ENCODE results near the gene KIF1C. TPM values are rescaled to one million over a fixed set of nuclear protein-coding genes. Genes with fewer than 3 reads are reported as not detected.
A peak's percentile ranks its signal among the peaks of the same experiment; 100 is the strongest.
"Not testable (repeated sequence)": the region's sequence is repeated elsewhere in the genome, so short reads cannot be mapped to it uniquely, and the experiment has no call there.

The KIF1C gene
- total and polyA plus RNA-seq, 7 experiments from 2014 or later, result 3.0 to 46.5 (median 18.7) TPM

DNA sequence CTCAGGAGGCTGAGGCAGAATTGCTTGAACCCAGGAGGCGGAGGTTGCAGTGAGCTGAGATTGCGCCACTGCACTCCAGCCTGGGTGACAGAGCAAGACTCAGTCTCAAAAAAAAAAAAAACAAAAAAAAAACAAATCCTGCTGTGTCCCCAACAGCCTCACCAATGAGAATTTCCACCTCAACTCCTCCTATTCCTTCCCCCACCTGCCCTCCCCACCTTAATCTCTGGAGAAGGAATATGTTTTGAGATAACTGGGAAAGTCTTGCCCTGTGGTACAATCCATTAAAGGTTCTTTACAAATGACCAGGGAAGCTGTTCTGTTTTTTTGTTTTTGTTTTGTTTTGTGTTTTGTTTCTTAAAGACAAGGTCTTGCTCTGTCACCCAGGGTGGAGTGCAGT lies 32.4 kb downstream of the KIF1C start:
- ChIA-PET CTCF (interaction anchor here (0.9 to 8.9 kb wide), 9 partner anchors 14 to 121 kb away, joined by 3 to 118 read pairs (median 6); no protein-coding TSS in a partner anchor), POLR2A (interaction anchor here (0.6 to 4.3 kb wide), 12 partner anchors 12 to 206 kb away, joined by 3 to 18 read pairs (median 4); partner anchors contain the start of genes C17orf107, INCA1, KIF1C and RNF167)
- intact Hi-C loops (cut with micrococcal nuclease), result loop anchor here in 1 of 2 donors (2.0 to 5.0 kb wide), 2 partner anchors 19 to 43 kb away; partner anchors contain the start of gene CAMTA2
- H3K36me3 Mint-ChIP-seq; H3K27ac ChIP-seq (ENCODE audit: low read depth, low read length); H3K36me3 ChIP-seq (ENCODE audit: control insufficient read depth in 2 of 3, insufficient read depth in 3 of 3, low read length in 3 of 3); ATAC-seq; H3K27me3 Mint-ChIP-seq; DNase-seq; H3K4me3 ChIP-seq (ENCODE audit: low read length); H3K9me3 ChIP-seq (ENCODE audit: control insufficient read depth in 2 of 3, low read length in 3 of 3); H3K9me3 Mint-ChIP-seq; H3K27me3 ChIP-seq (ENCODE audit: control insufficient read depth in 2 of 2, insufficient read depth in 2 of 2, low read length in 2 of 2): not testable (repeated sequence)
- Mint-ChIP-seq H3K4me1 (peaks cover 5 to 29% (median 26%) of the 10 kb centered on the region in 7 donors), H3K4me3 (peak overlapping the region in 5 of 10 donors; percentile 79 to 89 (median 86)), H3K27ac (peak overlapping the region in 8 of 9 donors; percentile 45 to 94 (median 92))
- peaks cover 10 to 17% of the 10 kb centered on the region in 2 donors for H3K4me1 ChIP-seq (ENCODE audit: control insufficient read depth in 2 of 2, insufficient read depth in 2 of 2, low read length in 2 of 2)

DNA sequence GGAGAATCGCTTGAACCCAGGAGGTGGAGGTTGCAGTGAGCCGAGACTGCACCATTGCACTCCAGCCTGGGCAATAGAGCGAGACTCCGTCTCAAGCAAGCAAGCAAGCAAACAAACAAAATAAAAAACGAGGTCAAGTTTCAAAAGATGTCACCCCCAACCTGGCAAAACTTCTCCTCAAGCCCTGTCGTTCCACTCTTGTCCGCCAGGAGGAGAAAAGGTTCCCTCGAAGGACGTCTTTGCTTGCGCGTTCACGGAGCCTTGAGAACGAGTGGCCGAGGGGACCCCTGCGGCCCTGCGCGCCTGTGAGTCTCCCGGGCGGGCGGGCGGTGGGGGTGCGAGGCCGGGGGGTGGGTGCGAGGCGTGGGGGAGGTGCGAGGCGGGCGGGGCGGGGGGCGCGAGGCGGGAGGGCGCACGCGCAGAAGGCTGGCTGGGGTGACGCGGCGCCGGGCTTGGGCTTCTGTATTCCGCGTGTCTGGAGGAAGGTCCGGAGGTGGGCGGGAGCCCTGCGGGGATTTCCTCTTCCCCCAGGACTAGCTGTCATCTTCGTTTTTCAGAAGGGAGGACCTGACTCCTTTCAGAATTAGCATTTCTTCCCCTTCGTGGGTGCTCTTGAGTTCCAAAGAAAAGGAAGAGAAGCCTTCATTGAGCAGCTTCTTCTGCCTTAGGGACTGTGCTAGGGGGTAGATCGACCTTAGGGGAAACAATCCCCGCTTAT lies 33.8 kb downstream of the KIF1C start:
- peaks cover 0 to 4% (median 0%) of the 10 kb centered on the region in 5 donors for H3K27me3 Mint-ChIP-seq
- peak overlapping the region; percentile 79 for H3K27ac ChIP-seq (ENCODE audit: low read depth, low read length)
- H3K36me3 ChIP-seq (ENCODE audit: control insufficient read depth in 2 of 3, insufficient read depth in 3 of 3, low read length in 3 of 3), result no peaks in the 10 kb centered on the region
- POLR2A ChIA-PET, result interaction anchor here (0.6 to 4.3 kb wide), 13 partner anchors 9 to 92 kb away, joined by 3 to 22 read pairs (median 5); partner anchors contain the start of genes INCA1, KIF1C, RNF167 and SLC25A11
- H3K9me3 ChIP-seq (ENCODE audit: control insufficient read depth in 2 of 3, low read length in 3 of 3), result no peaks in the 10 kb centered on the region
- ATAC-seq (peak; percentile 90), DNase-seq (peak; percentile 61 to 85 (median 78))
- peak overlapping the region; percentile 89 to 95 (median 92) for H3K27ac Mint-ChIP-seq
- peak overlapping the region; percentile 56 for H3K4me3 ChIP-seq (ENCODE audit: low read length)
- no peaks in the 10 kb centered on the region for H3K27me3 ChIP-seq (ENCODE audit: control insufficient read depth in 2 of 2, insufficient read depth in 2 of 2, low read length in 2 of 2)
- peaks cover 10 to 17% of the 10 kb centered on the region in 2 donors for H3K4me1 ChIP-seq (ENCODE audit: control insufficient read depth in 2 of 2, insufficient read depth in 2 of 2, low read length in 2 of 2)
- H3K4me3 Mint-ChIP-seq, result peak overlapping the region; percentile 79 to 89 (median 86)
- peaks cover 5 to 29% (median 23%) of the 10 kb centered on the region in 7 donors for H3K4me1 Mint-ChIP-seq
- CTCF ChIA-PET, result interaction anchor here (0.5 to 8.9 kb wide), 9 partner anchors 14 to 51 kb away, joined by 3 to 118 read pairs (median 6); no protein-coding TSS in a partner anchor
- intact Hi-C loops (cut with micrococcal nuclease), result loop anchor here (1.0 to 5.0 kb wide), 7 partner anchors 17 to 122 kb away; partner anchors contain the start of genes INCA1 (in 2 of the 2), KIF1C (in 2 of the 2) and CAMTA2 (in 1 of the 2)
- no peaks in the 10 kb centered on the region for H3K9me3 Mint-ChIP-seq
- H3K36me3 Mint-ChIP-seq, result no peaks in the 10 kb centered on the region

DNA sequence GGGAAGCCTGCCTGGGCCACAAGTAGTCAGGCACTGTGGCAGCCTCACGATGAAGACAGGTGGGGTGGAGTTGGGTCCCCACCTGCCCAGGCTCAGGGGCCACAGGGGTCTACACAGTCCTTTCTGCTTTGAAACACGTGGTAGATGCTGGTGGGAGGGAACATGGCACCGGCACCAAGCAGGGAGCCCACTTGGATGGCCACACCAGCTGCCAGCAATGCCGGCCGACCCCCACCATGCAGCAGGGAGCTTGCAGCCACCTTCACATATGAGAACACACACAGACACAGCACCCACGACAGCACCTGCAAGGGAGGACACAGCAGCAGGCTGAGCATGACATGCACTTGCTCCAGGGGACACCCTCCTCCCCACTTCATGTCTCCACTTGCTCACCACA lies 35.1 kb downstream of the KIF1C start:
- Mint-ChIP-seq H3K9me3 (no peaks in the 10 kb centered on the region), H3K4me3 (peak overlapping the region in 2 of 10 donors; percentile 7 to 49), H3K4me1 (peaks cover 5 to 32% (median 23%) of the 10 kb centered on the region in 7 donors), H3K27ac (peak overlapping the region in 1 of 9 donors; percentile 28), H3K27me3 (peaks cover 0 to 7% (median 0%) of the 10 kb centered on the region in 5 donors), H3K36me3 (no peaks in the 10 kb centered on the region)
- DNase-seq (no peak), ATAC-seq (no peak)
- no peaks in the 10 kb centered on the region for H3K27me3 ChIP-seq (ENCODE audit: control insufficient read depth in 2 of 2, insufficient read depth in 2 of 2, low read length in 2 of 2)
- H3K4me3 ChIP-seq (ENCODE audit: low read length), result no peak overlapping the region
- H3K9me3 ChIP-seq (ENCODE audit: control insufficient read depth in 2 of 3, low read length in 3 of 3), result no peaks in the 10 kb centered on the region
- CTCF ChIA-PET, result interaction anchor here (1.1 to 8.9 kb wide), 4 partner anchors 17 to 52 kb away, joined by 3 to 118 read pairs (median 11); no protein-coding TSS in a partner anchor
- POLR2A ChIA-PET, result interaction anchor here (1.9 to 4.3 kb wide), 4 partner anchors 9 to 30 kb away, joined by 5 to 22 read pairs (median 14); no protein-coding TSS in a partner anchor
- H3K4me1 ChIP-seq (ENCODE audit: control insufficient read depth in 2 of 2, insufficient read depth in 2 of 2, low read length in 2 of 2), result peaks cover 10 to 17% of the 10 kb centered on the region in 2 donors
- no peak overlapping the region for H3K27ac ChIP-seq (ENCODE audit: low read depth, low read length)
- intact Hi-C loops (cut with micrococcal nuclease), result loop anchor here in 1 of 2 donors (5.0 kb wide), 1 partner anchor 46 kb away; the partner anchor contains the start of gene CAMTA2
- no peaks in the 10 kb centered on the region for H3K36me3 ChIP-seq (ENCODE audit: control insufficient read depth in 2 of 3, insufficient read depth in 3 of 3, low read length in 3 of 3)

DNA sequence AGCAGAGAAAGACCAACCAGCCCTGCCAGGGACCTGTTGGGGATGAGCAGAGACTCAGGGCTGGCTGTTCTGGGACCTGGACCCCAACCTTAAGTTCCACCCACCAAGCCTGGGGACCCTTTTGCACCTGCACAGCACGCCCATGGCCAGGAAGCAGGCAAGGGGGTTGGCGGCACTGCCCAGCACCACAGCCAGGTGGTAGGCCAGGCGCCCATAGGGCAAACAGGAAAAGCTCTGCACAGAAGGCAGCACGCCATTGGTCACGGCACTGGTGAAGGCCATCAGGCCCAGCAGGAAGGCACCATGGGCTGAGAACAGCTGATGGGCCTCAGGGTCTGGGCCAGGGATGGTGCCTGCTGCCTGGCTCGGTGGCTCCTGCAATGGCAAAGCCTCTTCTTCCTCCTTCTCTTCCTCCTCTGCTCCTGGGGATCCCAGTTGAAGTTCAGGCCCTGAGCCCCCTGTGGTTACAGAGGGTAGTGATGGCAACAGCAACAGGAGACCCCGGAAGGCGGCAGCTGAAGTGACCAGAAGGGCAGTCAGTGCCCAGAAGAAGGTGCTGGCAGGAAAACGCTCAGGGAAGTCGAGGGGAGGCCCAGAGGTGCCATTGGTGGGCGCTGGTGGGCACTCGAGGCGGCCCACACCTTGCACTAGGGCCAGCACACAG lies 35.7 kb downstream of the KIF1C start:
- peaks cover 0 to 7% (median 0%) of the 10 kb centered on the region in 5 donors for H3K27me3 Mint-ChIP-seq
- DNase-seq, result no peak
- intact Hi-C loops (cut with micrococcal nuclease), result loop anchor here in 1 of 2 donors (5.0 kb wide), 1 partner anchor 46 kb away; the partner anchor contains the start of gene CAMTA2

DNA sequence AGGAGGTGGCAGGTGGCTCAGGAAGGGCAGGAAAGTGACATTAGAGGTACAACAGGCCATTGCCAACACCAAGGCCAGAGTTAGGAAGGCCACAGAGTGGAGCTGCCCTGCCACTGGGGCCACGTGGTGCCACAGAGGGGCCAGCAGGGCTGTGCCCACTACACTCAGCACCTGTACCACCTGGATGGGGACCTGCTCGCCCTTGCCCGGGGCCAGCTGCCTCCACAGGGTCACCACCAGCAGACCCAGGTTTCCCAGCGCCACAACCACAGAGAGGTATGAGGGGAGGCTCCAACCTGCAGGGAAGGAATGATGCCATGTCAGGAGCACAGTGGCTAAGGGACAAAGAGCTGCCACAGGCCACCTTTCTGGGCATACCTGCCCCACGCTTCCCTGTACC lies 36.3 kb downstream of the KIF1C start:
- Histone ChIP-seq H3K27me3 (ENCODE audit: control insufficient read depth in 2 of 2, insufficient read depth in 2 of 2, low read length in 2 of 2) (no peaks in the 10 kb centered on the region), H3K4me3 (ENCODE audit: low read length) (no peak overlapping the region), H3K9me3 (ENCODE audit: control insufficient read depth in 2 of 3, low read length in 3 of 3) (no peaks in the 10 kb centered on the region), H3K27ac (ENCODE audit: low read depth, low read length) (no peak overlapping the region), H3K36me3 (ENCODE audit: control insufficient read depth in 2 of 3, insufficient read depth in 3 of 3, low read length in 3 of 3) (no peaks in the 10 kb centered on the region), H3K4me1 (ENCODE audit: control insufficient read depth in 2 of 2, insufficient read depth in 2 of 2, low read length in 2 of 2) (peaks cover 10 to 17% of the 10 kb centered on the region in 2 donors)
- ChIA-PET CTCF (interaction anchor here (0.7 to 8.9 kb wide), 3 partner anchors 11 to 618 kb away, joined by 3 to 118 read pairs (median 4); no protein-coding TSS in a partner anchor), POLR2A (interaction anchor here (1.1 to 4.3 kb wide), 2 partner anchors 15 to 28 kb away, joined by 5 to 18 read pairs; no protein-coding TSS in a partner anchor)
- Mint-ChIP-seq H3K4me3 (peak overlapping the region in 1 of 10 donors; percentile 20), H3K27ac (no peak overlapping the region), H3K27me3 (peaks cover 0 to 7% (median 0%) of the 10 kb centered on the region in 5 donors), H3K36me3 (no peaks in the 10 kb centered on the region), H3K9me3 (no peaks in the 10 kb centered on the region), H3K4me1 (peaks cover 5 to 32% (median 22%) of the 10 kb centered on the region in 7 donors)
- intact Hi-C loops (cut with micrococcal nuclease), result loop anchor here in 1 of 2 donors (5.0 kb wide), 1 partner anchor 47 kb away; the partner anchor contains the start of gene CAMTA2
- no peak for DNase-seq
- ATAC-seq, result no peak

More for the DNA sequence above, 35.7 kb downstream of the KIF1C start:
- CTCF ChIA-PET, result interaction anchor here (1.1 to 8.9 kb wide), 2 partner anchors 19 to 28 kb away, joined by 3 to 118 read pairs; no protein-coding TSS in a partner anchor
- Mint-ChIP-seq H3K4me3 (peak overlapping the region in 1 of 10 donors; percentile 14), H3K9me3 (no peaks in the 10 kb centered on the region), H3K27ac (no peak overlapping the region), H3K4me1 (peaks cover 5 to 32% (median 22%) of the 10 kb centered on the region in 7 donors), H3K36me3 (no peaks in the 10 kb centered on the region)
- POLR2A ChIA-PET, result interaction anchor here (4.3 kb wide), 1 partner anchor 16 kb away, joined by 18 read pairs; no protein-coding TSS in a partner anchor
- H3K27ac ChIP-seq (ENCODE audit: low read depth, low read length), result no peak overlapping the region
- no peaks in the 10 kb centered on the region for H3K9me3 ChIP-seq (ENCODE audit: control insufficient read depth in 2 of 3, low read length in 3 of 3)
- H3K4me1 ChIP-seq (ENCODE audit: control insufficient read depth in 2 of 2, insufficient read depth in 2 of 2, low read length in 2 of 2), result peaks cover 10 to 17% of the 10 kb centered on the region in 2 donors
- H3K27me3 ChIP-seq (ENCODE audit: control insufficient read depth in 2 of 2, insufficient read depth in 2 of 2, low read length in 2 of 2), result no peaks in the 10 kb centered on the region
- H3K36me3 ChIP-seq (ENCODE audit: control insufficient read depth in 2 of 3, insufficient read depth in 3 of 3, low read length in 3 of 3), result no peaks in the 10 kb centered on the region
- H3K4me3 ChIP-seq (ENCODE audit: low read length), result no peak overlapping the region
- no peak for ATAC-seq
